NCI-H226 (cell line): ENCODE measurements around the gene RARA.
"Not testable (repeated sequence)": the region's sequence is repeated elsewhere in the genome, so short reads cannot be mapped to it uniquely, and the experiment has no call there.

Experiments
- DNase-seq: peaks from one replicate; pipeline ENCODE4 v3.0.0-alpha.2; 2015

The RARA gene

DNA sequence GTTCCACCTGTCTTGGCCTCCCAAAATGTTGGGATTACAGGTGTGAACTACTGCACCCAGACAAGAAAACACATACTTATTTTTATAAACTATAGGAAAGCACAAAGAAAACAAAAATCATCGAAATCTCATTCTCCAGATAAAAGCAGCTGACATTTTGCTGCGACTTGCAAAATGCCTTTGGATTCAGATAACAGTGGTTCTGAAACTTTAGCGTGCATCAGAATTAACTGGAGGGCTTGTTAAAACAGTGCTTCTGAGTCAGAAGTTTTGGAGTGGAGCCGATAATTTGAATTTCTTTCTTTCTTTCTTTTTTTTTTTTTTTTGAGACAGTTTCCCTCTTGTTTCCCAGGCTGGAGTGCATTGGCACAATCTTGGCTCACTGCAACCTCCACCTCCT lies 73.3 kb downstream of the RARA start:
- no peak for DNase-seq

DNA sequence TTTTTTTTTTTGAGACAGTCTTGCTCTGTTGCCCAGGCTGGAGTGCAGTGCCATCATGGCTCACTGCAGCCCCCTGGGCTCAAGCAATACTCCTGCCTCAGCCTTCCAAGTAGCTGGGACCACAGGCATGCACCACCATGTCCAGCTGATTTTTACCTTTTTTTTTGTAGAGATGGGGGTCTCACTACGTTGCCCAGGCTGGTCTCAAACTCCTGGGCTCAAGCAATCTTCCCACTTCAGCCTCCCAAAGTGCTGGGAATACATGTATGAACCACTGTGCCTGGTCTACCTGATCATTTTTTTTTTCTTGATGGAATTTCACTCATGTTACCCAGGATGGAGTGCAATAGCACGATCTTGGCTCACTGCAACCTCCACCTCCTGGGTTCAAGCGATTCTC lies 77.6 kb downstream of the RARA start:
- not testable (repeated sequence) for DNase-seq

DNA sequence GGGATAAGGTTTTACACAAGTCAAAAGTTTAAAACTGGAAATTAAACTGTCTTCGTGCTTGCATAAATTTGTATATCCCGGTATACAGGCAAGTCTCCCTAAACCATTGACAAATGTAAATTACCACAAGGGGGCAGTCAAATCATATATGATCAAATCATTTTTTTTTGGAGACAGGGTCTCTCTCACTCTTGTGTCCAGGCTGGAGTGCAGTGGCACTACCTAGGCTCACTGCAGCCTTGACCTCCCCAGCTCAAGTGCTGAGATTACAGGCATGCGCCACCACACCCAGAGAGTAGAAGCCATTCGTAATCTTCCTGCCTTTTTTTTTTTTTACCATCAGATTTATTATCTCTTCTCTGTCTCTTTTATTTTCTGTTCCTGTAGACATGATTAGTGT lies 90.2 kb downstream of the RARA start:
- no peak for DNase-seq

DNA sequence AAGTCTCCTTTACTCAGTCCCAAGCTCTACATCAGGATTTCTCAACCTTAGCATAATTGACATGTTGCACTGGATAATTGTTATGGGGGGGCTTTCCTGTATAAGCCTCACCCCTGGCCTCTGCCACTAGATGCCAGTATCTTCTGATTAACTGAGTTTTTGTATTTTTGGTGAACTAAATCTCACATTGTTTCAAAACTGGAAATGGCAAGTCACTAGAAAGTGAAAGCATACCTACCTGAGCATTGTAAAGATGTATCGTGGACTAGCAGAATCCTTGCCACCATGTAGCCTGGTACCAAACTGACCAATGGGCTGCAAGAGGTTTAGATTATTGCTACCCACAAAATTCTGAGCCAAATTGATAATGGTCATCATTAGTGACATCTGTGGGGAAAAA lies 93.7 kb downstream of the RARA start:
- no peak for DNase-seq

DNA sequence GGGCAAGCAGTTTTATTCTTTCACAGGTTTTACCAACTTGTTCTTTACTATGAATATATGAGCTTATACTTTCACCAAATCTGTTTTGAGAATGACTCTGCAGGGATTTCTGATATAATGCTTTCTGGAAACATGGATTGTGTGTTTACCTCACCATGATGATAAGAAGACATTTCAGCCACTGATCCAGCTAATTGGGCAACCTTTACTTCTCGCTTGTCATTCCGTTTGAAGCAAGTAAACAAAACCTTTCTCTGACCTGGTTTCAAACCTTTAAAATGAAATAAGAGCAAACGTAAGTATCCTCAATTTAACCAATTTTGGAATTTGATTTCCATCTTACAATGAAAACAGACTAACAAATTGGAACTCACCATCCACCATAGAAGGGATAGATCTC lies 95.0 kb downstream of the RARA start:
- DNase-seq = no peak
